ENCODE measurements around the gene KRT9.

- TF ChIP-seq JUN (IDR thresholded peaks at IDR 0.05; ENCODE audit: borderline replicate concordance, low read depth, low read length) (no peak), JUN (CRISPR knock-in tag; IDR thresholded peaks at IDR 0.05; ENCODE audit: borderline replicate concordance) (no peak), SMC3 (conservative IDR thresholded peaks at IDR 0.05; ENCODE audit: insufficient read depth, low read depth, low read length) (no peak), LEF1 (IDR thresholded peaks at IDR 0.05) (no peak), HDAC6 (IDR thresholded peaks at IDR 0.05; ENCODE audit: low read depth, low read length) (no peak), POLR2A (conservative IDR thresholded peaks at IDR 0.05) (no peak), EGR1 (conservative IDR thresholded peaks at IDR 0.05) (no peak)
Observed at GRCh38 chr17:41533613-41534012, 38.2 kb downstream of the KRT9 start.
